ENCODE results near the gene ZNF554.
"Not testable (repeated sequence)": the region's sequence is repeated elsewhere in the genome, so short reads cannot be mapped to it uniquely, and the experiment has no call there.

The ZNF554 gene

GRCh38 chr19:2790557-2791271 lies 29.0 kb upstream of the ZNF554 start:
- no peak for DNase-seq (ENCODE audit: low read depth)

- DNase-seq (ENCODE audit: low read depth) = no peak
These were observed 28.2 kb upstream of the ZNF554 start for GRCh38 chr19:2791440-2791839.

GRCh38 chr19:2791876-2792275 lies 27.8 kb upstream of the ZNF554 start:
- DNase-seq (ENCODE audit: low read depth) = no peak

- DNase-seq (ENCODE audit: low read depth) = not testable (repeated sequence)
These were observed 27.0 kb upstream of the ZNF554 start for GRCh38 chr19:2792666-2793065.

GRCh38 chr19:2793126-2793525 lies 26.5 kb upstream of the ZNF554 start:
- no peak for DNase-seq (ENCODE audit: low read depth)

- DNase-seq (ENCODE audit: low read depth) = no peak
These were observed 26.1 kb upstream of the ZNF554 start for GRCh38 chr19:2793577-2793976.

GRCh38 chr19:2795827-2796658 lies 23.6 kb upstream of the ZNF554 start:
- DNase-seq (ENCODE audit: low read depth) = no peak

GRCh38 chr19:2796659-2797266 lies 22.9 kb upstream of the ZNF554 start:
- DNase-seq (ENCODE audit: low read depth) = no peak

- DNase-seq (ENCODE audit: low read depth) = no peak
These were observed 22.4 kb upstream of the ZNF554 start for GRCh38 chr19:2797280-2797679.

GRCh38 chr19:2798158-2798685 lies 21.4 kb upstream of the ZNF554 start:
- DNase-seq (ENCODE audit: low read depth) = no peak

- DNase-seq (ENCODE audit: low read depth) = no peak
These were observed 20.9 kb upstream of the ZNF554 start for GRCh38 chr19:2798733-2799132.

GRCh38 chr19:2799273-2800020 lies 20.2 kb upstream of the ZNF554 start:
- no peak for DNase-seq (ENCODE audit: low read depth)

GRCh38 chr19:2800506-2800905 lies 19.2 kb upstream of the ZNF554 start:
- no peak for DNase-seq (ENCODE audit: low read depth)

- DNase-seq (ENCODE audit: low read depth) = no peak
These were observed 16.8 kb upstream of the ZNF554 start for GRCh38 chr19:2802826-2803225.

- DNase-seq (ENCODE audit: low read depth) = no peak
These were observed 16.0 kb upstream of the ZNF554 start for GRCh38 chr19:2803486-2804155.

GRCh38 chr19:2804156-2805004 lies 15.3 kb upstream of the ZNF554 start:
- no peak for DNase-seq (ENCODE audit: low read depth)

- DNase-seq (ENCODE audit: low read depth) = no peak
These were observed 14.3 kb upstream of the ZNF554 start for GRCh38 chr19:2805261-2805900.

GRCh38 chr19:2805991-2806649 lies 13.5 kb upstream of the ZNF554 start:
- no peak for DNase-seq (ENCODE audit: low read depth)

GRCh38 chr19:2806736-2807378 lies 12.8 kb upstream of the ZNF554 start:
- no peak for DNase-seq (ENCODE audit: low read depth)

Measured in activated T-cell treated with anti-CD3 and anti-CD28 coated beads for 1 hour (primary cell).